GM10248 (cell line): Measurements from ENCODE around the gene ARMC3.

Source experiments
- CTCF ChIA-PET: fragments of 300-600 bp; sonication (Branson Sonifier 250); formaldehyde crosslinking; extraction: SDS; loops from one replicate; lab custom pipeline; 2021; ENCODE audit warnings: antibody characterized with exemption; lab: Yijun Ruan, JAX
- POLR2A ChIA-PET: fragments of 350-650 bp; sonication (Branson Sonifier 250); formaldehyde crosslinking; extraction: SDS; loops from one replicate; lab custom pipeline; 2020; ENCODE audit warnings: antibody characterized with exemption; lab: Yijun Ruan, JAX
- DNase-seq: peaks from one replicate; pipeline ENCODE4 v3.0.0; 2012; ENCODE audit errors: extremely low spot score
- CTCF ChIP-seq: IDR thresholded peaks from 2 replicates; pipeline ENCODE4 v1.5.1; 2012; ENCODE audit warnings: mild to moderate bottlenecking, low read depth; ENCODE audit errors: extremely low read depth, missing control alignments, control extremely low read depth

ARMC3 gene, protein sequence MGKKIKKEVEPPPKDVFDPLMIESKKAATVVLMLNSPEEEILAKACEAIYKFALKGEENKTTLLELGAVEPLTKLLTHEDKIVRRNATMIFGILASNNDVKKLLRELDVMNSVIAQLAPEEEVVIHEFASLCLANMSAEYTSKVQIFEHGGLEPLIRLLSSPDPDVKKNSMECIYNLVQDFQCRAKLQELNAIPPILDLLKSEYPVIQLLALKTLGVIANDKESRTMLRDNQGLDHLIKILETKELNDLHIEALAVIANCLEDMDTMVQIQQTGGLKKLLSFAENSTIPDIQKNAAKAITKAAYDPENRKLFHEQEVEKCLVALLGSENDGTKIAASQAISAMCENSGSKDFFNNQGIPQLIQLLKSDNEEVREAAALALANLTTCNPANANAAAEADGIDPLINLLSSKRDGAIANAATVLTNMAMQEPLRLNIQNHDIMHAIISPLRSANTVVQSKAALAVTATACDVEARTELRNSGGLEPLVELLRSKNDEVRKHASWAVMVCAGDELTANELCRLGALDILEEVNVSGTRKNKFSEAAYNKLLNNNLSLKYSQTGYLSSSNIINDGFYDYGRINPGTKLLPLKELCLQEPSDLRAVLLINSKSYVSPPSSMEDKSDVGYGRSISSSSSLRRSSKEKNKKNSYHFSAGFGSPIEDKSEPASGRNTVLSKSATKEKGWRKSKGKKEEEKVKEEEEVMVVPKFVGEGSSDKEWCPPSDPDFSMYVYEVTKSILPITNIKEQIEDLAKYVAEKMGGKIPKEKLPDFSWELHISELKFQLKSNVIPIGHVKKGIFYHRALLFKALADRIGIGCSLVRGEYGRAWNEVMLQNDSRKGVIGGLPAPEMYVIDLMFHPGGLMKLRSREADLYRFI

GRCh38 chr10:22927661-22928403, at the start of gene ARMC3:
ARMC3 (plus strand) TSS chr10:22928053; CDS start chr10:22931997, 3,944 bp downstream.
- POLR2A ChIA-PET, result no interaction called here

DNA sequence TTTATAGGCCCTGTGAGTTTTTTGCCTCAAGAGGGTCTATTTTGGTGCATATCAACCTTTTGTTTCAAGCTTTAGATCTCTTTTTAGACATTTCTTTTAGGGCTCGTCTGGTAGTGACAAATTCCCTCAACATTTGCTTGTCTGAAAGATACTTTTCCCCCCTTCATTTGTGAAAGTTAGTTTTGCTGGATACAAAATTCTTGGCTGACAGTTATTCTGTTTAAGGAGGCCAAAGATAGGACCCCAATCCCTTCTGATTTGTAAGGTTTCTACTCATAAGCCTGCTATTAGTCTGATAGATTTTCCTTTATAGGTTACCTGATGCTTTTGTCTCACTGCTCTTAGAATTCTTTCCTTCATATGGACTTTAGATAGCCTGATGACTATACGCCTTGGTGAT, 36.1 kb upstream of the ARMC3 start:
- DNase-seq, result no peak
- no peak for TF ChIP-seq CTCF
- POLR2A ChIA-PET, result no interaction called here
- CTCF ChIA-PET, result no interaction called here

More at GRCh38 chr10:22927661-22928403, at the start of gene ARMC3:
- no peak for TF ChIP-seq CTCF
- CTCF ChIA-PET, result interaction anchor here (1.0 to 1.2 kb wide), 2 partner anchors 11 to 13 kb away, joined by 3 to 5 read pairs; no protein-coding TSS in a partner anchor
- peak; percentile 50 for DNase-seq

GRCh38 chr10:22893781-22894180, 34.1 kb upstream of the ARMC3 start:
- DNase-seq, result no peak
- CTCF ChIA-PET, result no interaction called here
- no peak for TF ChIP-seq CTCF
- POLR2A ChIA-PET, result no interaction called here

GRCh38 chr10:22894714-22895113, 33.1 kb upstream of the ARMC3 start:
- no peak for TF ChIP-seq CTCF
- ChIA-PET POLR2A (no interaction called here), CTCF (no interaction called here)
- no peak for DNase-seq

DNA sequence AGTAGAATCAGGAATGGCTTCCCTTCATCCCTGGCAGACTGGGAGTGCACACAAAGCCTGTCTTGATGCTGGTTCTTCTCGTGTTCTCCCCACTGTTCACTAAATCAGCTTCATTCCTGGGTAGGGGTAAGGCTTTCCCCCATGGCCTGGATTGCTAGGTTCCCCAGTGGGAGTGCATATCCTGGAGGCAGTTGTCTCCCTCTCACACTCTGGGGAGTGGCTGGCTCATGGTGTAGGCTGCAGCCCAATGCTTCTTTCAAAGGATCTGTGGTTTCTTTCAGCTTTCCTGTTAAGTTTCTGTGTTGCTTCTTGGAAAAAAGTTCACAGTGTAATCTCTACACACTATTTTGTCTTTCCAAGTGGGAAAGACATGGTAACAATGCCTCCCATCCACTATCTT, 32.6 kb upstream of the ARMC3 start:
- no peak for DNase-seq

More for the DNA sequence above, 32.6 kb upstream of the ARMC3 start:
- POLR2A ChIA-PET, result no interaction called here
- CTCF ChIA-PET, result no interaction called here
- no peak for TF ChIP-seq CTCF
